Heart left ventricle (tissue), 13 donors: ENCODE results near the gene CEACAM16.

ENCODE experiments used
- POLR2A ChIP-seq, 2 donors: fragments of 450-650 bp; IDR thresholded peaks; one replicate each; pipeline ENCODE4 v1.6.1; 2017; ENCODE audit warnings: antibody characterized with exemption in 2 of 2, mild to moderate bottlenecking in 2 of 2, moderate library complexity in 2 of 2
- TF ChIP-seq, protein P1 (sequence below), 12 donors: fragments of 200-600 bp; sonication (generic) in 4 of 12; IDR thresholded peaks; one replicate each; pipeline versions ENCODE4 v1.5.0 to v1.8.0; 2018 to 2022; ENCODE audit warnings: antibody characterized with exemption in 12 of 12, mild to moderate bottlenecking in 5 of 12
- donor health status: ischemic (EF 13 %, LVEDD 7.1; RV severe dilation, severe dysfunction).
- donor health status: DM: no; HTN: yes; CAD: no.
- donor health status: DM: no; HTN: no; CAD: no.
- donor health status: ischemic (EF 25% LVEDD 6.9; RV normal size, moderate dysfunction).
- donor health status: ischemic (EF 25% LVEDD 5.7; RV mildly dilated, moderate dysfunction).
- donor health status: ischemic (EF 35%, LVEDD 5.7; RV mildly dilated, moderate dysfunction).
- donor health status: nonischemic (EF 11% LVEDD 7.7; RV severe dilation, severe dysfunction).
- donor health status: DM: yes; HTN: yes; CAD: no.
- donor health status: PGD.
- donor health status: ischemic (EF 29% LVEDD 5.4; RV normal size, mild dysfunction).
- donor health status: nonischemic (EF 23%, LVEDD 6.1; RV moderate dilation, normal function).

DNA sequence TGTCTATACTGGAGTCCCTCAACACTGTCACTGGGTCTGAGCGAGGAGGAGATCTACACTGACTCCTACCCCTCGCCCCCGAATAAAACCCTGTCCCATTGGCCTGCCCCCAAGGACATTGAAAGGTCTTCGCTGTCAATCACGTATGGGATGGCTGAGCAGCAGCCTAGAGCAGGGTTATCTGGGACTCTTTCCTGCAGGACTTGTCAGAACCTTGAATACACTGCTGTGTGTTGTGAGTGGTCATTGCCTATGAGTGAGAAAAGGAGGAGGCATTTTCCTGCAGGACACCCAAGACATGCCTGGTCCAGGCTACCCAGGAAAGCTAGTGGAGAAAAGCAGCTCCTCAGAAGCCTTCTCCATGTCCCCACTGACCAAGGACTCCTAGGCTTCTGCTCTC lies 45.6 kb upstream of the CEACAM16 start:
- TF ChIP-seq, protein P1, sequence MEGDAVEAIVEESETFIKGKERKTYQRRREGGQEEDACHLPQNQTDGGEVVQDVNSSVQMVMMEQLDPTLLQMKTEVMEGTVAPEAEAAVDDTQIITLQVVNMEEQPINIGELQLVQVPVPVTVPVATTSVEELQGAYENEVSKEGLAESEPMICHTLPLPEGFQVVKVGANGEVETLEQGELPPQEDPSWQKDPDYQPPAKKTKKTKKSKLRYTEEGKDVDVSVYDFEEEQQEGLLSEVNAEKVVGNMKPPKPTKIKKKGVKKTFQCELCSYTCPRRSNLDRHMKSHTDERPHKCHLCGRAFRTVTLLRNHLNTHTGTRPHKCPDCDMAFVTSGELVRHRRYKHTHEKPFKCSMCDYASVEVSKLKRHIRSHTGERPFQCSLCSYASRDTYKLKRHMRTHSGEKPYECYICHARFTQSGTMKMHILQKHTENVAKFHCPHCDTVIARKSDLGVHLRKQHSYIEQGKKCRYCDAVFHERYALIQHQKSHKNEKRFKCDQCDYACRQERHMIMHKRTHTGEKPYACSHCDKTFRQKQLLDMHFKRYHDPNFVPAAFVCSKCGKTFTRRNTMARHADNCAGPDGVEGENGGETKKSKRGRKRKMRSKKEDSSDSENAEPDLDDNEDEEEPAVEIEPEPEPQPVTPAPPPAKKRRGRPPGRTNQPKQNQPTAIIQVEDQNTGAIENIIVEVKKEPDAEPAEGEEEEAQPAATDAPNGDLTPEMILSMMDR (IDR thresholded peaks at IDR 0.05), result no peak
- no peak for TF ChIP-seq POLR2A (IDR thresholded peaks at IDR 0.05)
